Endodermal cell (in vitro differentiated cells): Measurements from ENCODE around the gene TRIM62. TPM values are rescaled to one million over a fixed set of nuclear protein-coding genes. Genes with fewer than 3 reads are reported as not detected.

ENCODE experiments used
- DNase-seq: peaks from one replicate; pipeline ENCODE4 v3.0.0-alpha.2; 2017
- H3K27ac ChIP-seq: 2 replicates; pipeline ENCODE4 v1.5.1; 2013; ENCODE audit warnings: mild to moderate bottlenecking, low read depth, low read length, moderate library complexity
- H3K27me3 ChIP-seq: 2 replicates; pipeline ENCODE4 v1.6.1; 2013; ENCODE audit warnings: mild to moderate bottlenecking, low read length, moderate library complexity; ENCODE audit not compliant: insufficient read depth, control insufficient read depth, poor library complexity, severe bottlenecking
- H3K36me3 ChIP-seq: 2 replicates; pipeline ENCODE4 v1.7.0; 2013; ENCODE audit warnings: mild to moderate bottlenecking, low read length, moderate library complexity; ENCODE audit not compliant: control insufficient read depth, insufficient read depth
- H3K4me1 ChIP-seq: one replicate; pipeline ENCODE4 v1.7.0; 2013; ENCODE audit warnings: low read length; ENCODE audit not compliant: control insufficient read depth, insufficient read depth
- H3K4me3 ChIP-seq: 2 replicates; pipeline ENCODE4 v1.5.1; 2013; ENCODE audit warnings: mild to moderate bottlenecking, low read length, moderate library complexity
- H3K9ac ChIP-seq: 2 replicates; pipeline ENCODE4 v1.6.1; 2013; ENCODE audit warnings: mild to moderate bottlenecking, low read length, moderate library complexity; ENCODE audit not compliant: poor library complexity, severe bottlenecking; ENCODE audit errors: extremely low read depth
- H3K9me3 ChIP-seq: 2 replicates; pipeline ENCODE4 v1.6.1; 2013; ENCODE audit warnings: mild to moderate bottlenecking, low read length, moderate library complexity; ENCODE audit not compliant: control insufficient read depth
- H3K27ac Mint-ChIP-seq: 2 replicates; pipeline ENCODE4 v1.8.0; 2020; ENCODE audit warnings: mixed read lengths
- H3K27me3 Mint-ChIP-seq: 2 replicates; pipeline ENCODE4 v1.8.0; 2021; ENCODE audit warnings: mild to moderate bottlenecking, mixed read lengths; ENCODE audit not compliant: insufficient read depth
- H3K36me3 Mint-ChIP-seq: 2 replicates; pipeline ENCODE4 v1.8.0; 2020; ENCODE audit warnings: low read depth, mixed read lengths
- H3K4me1 Mint-ChIP-seq: 2 replicates; pipeline ENCODE4 v1.8.0; 2020; ENCODE audit warnings: mixed read lengths
- H3K4me3 Mint-ChIP-seq: 2 replicates; pipeline ENCODE4 v1.8.0; 2020; ENCODE audit warnings: mild to moderate bottlenecking, moderate library complexity, mixed read lengths
- H3K9me3 Mint-ChIP-seq: 2 replicates; pipeline ENCODE4 v1.8.0; 2020; ENCODE audit warnings: mild to moderate bottlenecking, mixed read lengths
- whole genome bisulfite sequencing, 2 experiments: methylation state at CpG; one replicate each; pipeline versions ENCODE4 v1.1.5 to v1.1.7; 2013; ENCODE audit warnings: missing lambda C conversion rate in 2 of 2, mixed read lengths in 1 of 2; ENCODE audit not compliant: insufficient coverage in 1 of 2, insufficient read length in 1 of 2; 5-methylcytosine and 5-hydroxymethylcytosine counted together
- total RNA-seq, 2 donors: library from RNA; stranded (reverse); fragmentation: NEBNext Ultra II Directional in 1 of 2; extraction: Animal tissue kit (Norgen Biotek cat#: 25700) in 1 of 2; gene quantifications; 2 replicates in 1 of 2; 3 replicates in 1 of 2; pipeline ENCODE4 v1.2.1, GENCODE V29; 2021
- TF ChIP-seq, protein P1 (sequence below): fragments of 200-600 bp; sonication (generic); conservative IDR thresholded peaks from 2 replicates; pipeline ENCODE4 v1.5.0; 2021; ENCODE audit warnings: antibody characterized with exemption, mild to moderate bottlenecking

Gene TRIM62
- total RNA-seq, 2 donors from 2014 or later, result 5.1 to 6.0 TPM

DNA sequence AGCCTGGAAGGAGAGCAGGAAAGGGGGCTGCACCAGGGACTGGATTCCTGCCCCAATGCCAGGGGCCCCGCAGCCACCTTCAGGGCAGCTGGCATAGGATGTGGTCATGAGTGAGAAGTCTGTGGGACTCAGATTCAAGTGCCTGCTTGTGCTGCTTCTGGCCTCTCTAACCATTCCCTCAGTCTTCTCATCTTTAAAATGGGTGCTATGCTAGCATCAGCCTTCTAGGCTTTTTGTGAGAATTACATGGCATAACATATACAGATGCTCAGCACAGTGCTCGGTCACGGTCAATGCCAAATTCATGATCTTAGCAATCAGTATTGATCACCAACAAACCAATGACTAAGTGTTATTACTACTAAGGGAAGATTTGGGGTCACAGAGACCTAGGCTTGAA is 23.5 kb downstream of the TRIM62 start:
- H3K9ac ChIP-seq, result no peak overlapping the region
- H3K27me3 Mint-ChIP-seq, result no peaks in the 10 kb centered on the region
- H3K27ac ChIP-seq, result no peak overlapping the region
- H3K4me3 Mint-ChIP-seq, result no peak overlapping the region
- DNase-seq, result no peak
- H3K4me1 Mint-ChIP-seq, result peaks cover 4% of the 10 kb centered on the region
- H3K27me3 ChIP-seq, result no peaks in the 10 kb centered on the region
- peaks cover 11% of the 10 kb centered on the region for H3K36me3 Mint-ChIP-seq
- H3K36me3 ChIP-seq, result no peaks in the 10 kb centered on the region
- H3K4me1 ChIP-seq, result peaks cover under 1% of the 10 kb centered on the region
- TF ChIP-seq, protein P1, sequence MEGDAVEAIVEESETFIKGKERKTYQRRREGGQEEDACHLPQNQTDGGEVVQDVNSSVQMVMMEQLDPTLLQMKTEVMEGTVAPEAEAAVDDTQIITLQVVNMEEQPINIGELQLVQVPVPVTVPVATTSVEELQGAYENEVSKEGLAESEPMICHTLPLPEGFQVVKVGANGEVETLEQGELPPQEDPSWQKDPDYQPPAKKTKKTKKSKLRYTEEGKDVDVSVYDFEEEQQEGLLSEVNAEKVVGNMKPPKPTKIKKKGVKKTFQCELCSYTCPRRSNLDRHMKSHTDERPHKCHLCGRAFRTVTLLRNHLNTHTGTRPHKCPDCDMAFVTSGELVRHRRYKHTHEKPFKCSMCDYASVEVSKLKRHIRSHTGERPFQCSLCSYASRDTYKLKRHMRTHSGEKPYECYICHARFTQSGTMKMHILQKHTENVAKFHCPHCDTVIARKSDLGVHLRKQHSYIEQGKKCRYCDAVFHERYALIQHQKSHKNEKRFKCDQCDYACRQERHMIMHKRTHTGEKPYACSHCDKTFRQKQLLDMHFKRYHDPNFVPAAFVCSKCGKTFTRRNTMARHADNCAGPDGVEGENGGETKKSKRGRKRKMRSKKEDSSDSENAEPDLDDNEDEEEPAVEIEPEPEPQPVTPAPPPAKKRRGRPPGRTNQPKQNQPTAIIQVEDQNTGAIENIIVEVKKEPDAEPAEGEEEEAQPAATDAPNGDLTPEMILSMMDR, result no peak
- no peaks in the 10 kb centered on the region for H3K9me3 Mint-ChIP-seq
- no peak overlapping the region for H3K4me3 ChIP-seq
- no peak overlapping the region for H3K27ac Mint-ChIP-seq
- H3K9me3 ChIP-seq, result no peaks in the 10 kb centered on the region
- 86 to 100% methylated on average over 2 to 3 of the region's 3 CpGs for whole genome bisulfite sequencing, 2 experiments

DNA sequence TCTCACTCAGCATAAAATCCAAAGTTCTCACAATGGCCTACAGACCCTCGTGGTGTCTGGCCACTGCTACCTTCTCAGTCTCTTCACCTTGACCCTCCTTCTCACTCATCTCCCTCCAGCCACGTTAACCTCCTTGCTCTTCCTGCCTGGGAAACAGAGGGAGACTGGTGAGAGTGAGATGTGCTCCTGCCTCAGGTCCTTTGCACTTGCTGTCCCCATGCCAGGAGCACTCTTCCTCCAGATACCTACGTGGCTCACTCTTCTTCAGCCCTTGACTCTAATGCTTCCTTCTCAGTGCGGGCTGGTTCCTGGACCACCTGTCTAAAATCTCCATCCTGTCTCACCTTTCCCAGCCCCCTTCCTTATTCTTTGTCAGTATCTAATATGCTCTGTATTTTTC is 24.7 kb downstream of the TRIM62 start:
- Mint-ChIP-seq H3K4me3 (no peak overlapping the region), H3K9me3 (no peaks in the 10 kb centered on the region), H3K36me3 (peaks cover 14% of the 10 kb centered on the region), H3K27ac (no peak overlapping the region), H3K27me3 (no peaks in the 10 kb centered on the region), H3K4me1 (peaks cover 5% of the 10 kb centered on the region)
- Histone ChIP-seq H3K4me1 (peaks cover 4% of the 10 kb centered on the region), H3K9ac (no peak overlapping the region), H3K27me3 (no peaks in the 10 kb centered on the region), H3K27ac (no peak overlapping the region), H3K36me3 (no peaks in the 10 kb centered on the region), H3K9me3 (no peaks in the 10 kb centered on the region), H3K4me3 (no peak overlapping the region)
- TF ChIP-seq, protein P1, result no peak
- DNase-seq, result no peak
- WGBS, 2 experiments, result 90 to 100% methylated on average over 4 of the region's 4 CpGs

DNA sequence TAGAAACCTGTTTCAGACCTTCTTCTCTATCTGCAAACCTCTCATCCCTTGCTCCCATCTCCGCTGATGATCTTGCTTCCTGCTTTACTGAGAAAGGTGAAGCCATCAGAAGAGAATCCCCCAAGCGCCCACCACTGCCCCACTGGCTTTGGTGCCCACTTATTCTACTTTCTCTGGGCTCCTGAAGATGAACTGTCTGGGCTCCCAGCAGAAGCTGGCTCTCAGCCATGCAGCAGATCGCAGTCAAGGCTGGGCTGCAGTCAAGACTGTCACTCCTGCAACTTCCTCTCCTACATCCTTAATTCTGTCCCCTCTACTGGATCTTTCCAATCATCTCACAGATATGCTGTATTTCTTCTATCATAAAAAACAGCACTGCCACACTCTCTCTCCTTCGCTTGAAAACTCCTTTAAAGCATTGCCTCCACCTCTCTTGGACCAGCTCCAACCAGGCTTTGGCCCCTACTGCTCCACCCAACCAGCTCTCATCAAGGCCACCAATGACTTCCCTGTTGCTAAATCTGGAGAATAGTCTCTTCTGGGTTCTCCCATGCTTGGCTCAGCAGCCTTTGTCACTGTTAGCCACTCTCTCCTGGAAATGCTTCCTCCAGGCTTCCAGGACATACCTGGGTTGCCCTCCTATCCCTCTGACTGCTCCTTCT is 25.8 kb downstream of the TRIM62 start:
- H3K4me1 ChIP-seq, result peaks cover 4% of the 10 kb centered on the region
- no peaks in the 10 kb centered on the region for H3K9me3 Mint-ChIP-seq
- TF ChIP-seq, protein P1, result no peak
- H3K4me3 Mint-ChIP-seq, result no peak overlapping the region
- peaks cover 8% of the 10 kb centered on the region for H3K4me1 Mint-ChIP-seq
- H3K27ac ChIP-seq, result no peak overlapping the region
- no peak for DNase-seq
- no peaks in the 10 kb centered on the region for H3K27me3 Mint-ChIP-seq
- H3K9me3 ChIP-seq, result no peaks in the 10 kb centered on the region
- peaks cover 14% of the 10 kb centered on the region for H3K36me3 Mint-ChIP-seq
- 92 to 93% methylated on average over 4 of the region's 4 CpGs for WGBS, 2 experiments
- H3K27me3 ChIP-seq, result no peaks in the 10 kb centered on the region
- no peak overlapping the region for H3K4me3 ChIP-seq
- H3K9ac ChIP-seq, result no peak overlapping the region
- H3K36me3 ChIP-seq, result no peaks in the 10 kb centered on the region
- H3K27ac Mint-ChIP-seq, result no peak overlapping the region
